Measurements from ENCODE around the gene ATP11A.

ATP11A gene

GRCh38 chr13:112747256-112747655, 57.4 kb downstream of the ATP11A start:
- Mint-ChIP-seq H3K36me3 (no peaks in the 10 kb centered on the region), H3K27ac (no peak overlapping the region), H3K9me3 (no peaks in the 10 kb centered on the region), H3K4me3 (no peak overlapping the region), H3K27me3 (no peaks in the 10 kb centered on the region), H3K4me1 (peaks cover 36% of the 10 kb centered on the region)

- H3K27ac Mint-ChIP-seq: peak overlapping the region; percentile 65
- no peaks in the 10 kb centered on the region for H3K36me3 Mint-ChIP-seq
- no peaks in the 10 kb centered on the region for H3K9me3 Mint-ChIP-seq
- H3K4me1 Mint-ChIP-seq: peaks cover 30% of the 10 kb centered on the region
- H3K4me3 Mint-ChIP-seq: no peak overlapping the region
- no peaks in the 10 kb centered on the region for H3K27me3 Mint-ChIP-seq
Measured at GRCh38 chr13:112748947-112749735, 59.3 kb downstream of the ATP11A start.

- no peak overlapping the region for H3K27ac Mint-ChIP-seq
- no peaks in the 10 kb centered on the region for H3K27me3 Mint-ChIP-seq
- no peaks in the 10 kb centered on the region for H3K36me3 Mint-ChIP-seq
- no peaks in the 10 kb centered on the region for H3K9me3 Mint-ChIP-seq
- H3K4me1 Mint-ChIP-seq: peaks cover 24% of the 10 kb centered on the region
- no peak overlapping the region for H3K4me3 Mint-ChIP-seq
Measured at GRCh38 chr13:112750570-112750969, 60.7 kb downstream of the ATP11A start.

DNA sequence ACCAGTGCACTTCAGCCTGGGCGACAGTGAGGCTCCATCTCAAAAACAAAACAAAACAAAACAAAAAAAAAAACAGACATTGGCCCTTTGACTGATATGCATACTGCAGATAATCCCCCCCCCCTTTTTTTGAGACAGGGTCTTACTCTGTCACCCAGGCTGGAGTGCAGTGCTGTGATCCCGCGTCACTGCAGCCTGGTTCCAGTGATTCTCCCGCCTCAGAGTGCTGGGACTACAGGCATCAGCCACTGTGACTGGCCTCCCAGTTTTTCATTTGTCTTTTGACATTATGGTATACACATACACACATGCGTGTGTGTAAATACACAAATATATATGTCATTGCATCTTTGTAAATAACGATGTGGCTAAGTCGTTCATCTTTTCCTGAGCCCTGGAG, 61.8 kb downstream of the ATP11A start:
- H3K4me3 Mint-ChIP-seq: no peak overlapping the region
- H3K9me3 Mint-ChIP-seq: no peaks in the 10 kb centered on the region
- H3K36me3 Mint-ChIP-seq: no peaks in the 10 kb centered on the region
- H3K4me1 Mint-ChIP-seq: peaks cover 24% of the 10 kb centered on the region
- peak overlapping the region; percentile 35 for H3K27ac Mint-ChIP-seq
- H3K27me3 Mint-ChIP-seq: no peaks in the 10 kb centered on the region

- H3K4me3 Mint-ChIP-seq: no peak overlapping the region
Measured at GRCh38 chr13:112752211-112752610, 62.4 kb downstream of the ATP11A start.

GRCh38 chr13:112752711-112753541, 63.1 kb downstream of the ATP11A start:
- H3K4me3 Mint-ChIP-seq: peak overlapping the region; percentile 49
- H3K27ac Mint-ChIP-seq: no peak overlapping the region
- H3K4me1 Mint-ChIP-seq: peaks cover 27% of the 10 kb centered on the region
- no peaks in the 10 kb centered on the region for H3K36me3 Mint-ChIP-seq
- no peaks in the 10 kb centered on the region for H3K9me3 Mint-ChIP-seq
- H3K27me3 Mint-ChIP-seq: no peaks in the 10 kb centered on the region

More at GRCh38 chr13:112752211-112752610, 62.4 kb downstream of the ATP11A start:
- Mint-ChIP-seq H3K36me3 (no peaks in the 10 kb centered on the region), H3K27ac (no peak overlapping the region), H3K4me1 (peaks cover 22% of the 10 kb centered on the region), H3K9me3 (no peaks in the 10 kb centered on the region), H3K27me3 (no peaks in the 10 kb centered on the region)

DNA sequence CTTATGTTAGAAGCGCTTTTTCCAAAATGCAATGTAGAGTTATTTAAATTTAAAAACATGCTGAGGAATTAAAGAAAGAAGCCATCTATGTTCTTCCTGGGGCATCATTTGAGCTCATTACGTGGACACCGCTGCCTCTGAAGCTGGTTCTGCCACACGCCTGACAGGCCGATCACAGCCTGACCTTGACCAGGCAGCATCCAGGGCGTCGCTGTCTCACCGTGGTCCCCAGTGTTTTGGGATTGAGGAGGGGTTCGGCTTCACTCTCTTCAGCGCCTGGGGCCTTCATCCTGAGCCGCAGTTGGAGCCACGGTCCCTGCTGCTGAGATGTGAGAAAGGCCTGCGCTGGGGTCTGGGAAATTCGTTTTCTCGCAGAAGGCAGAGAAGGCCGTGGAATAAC, 64.0 kb downstream of the ATP11A start:
- H3K27me3 Mint-ChIP-seq: no peaks in the 10 kb centered on the region
- no peaks in the 10 kb centered on the region for H3K9me3 Mint-ChIP-seq
- peaks cover 31% of the 10 kb centered on the region for H3K4me1 Mint-ChIP-seq
- no peak overlapping the region for H3K27ac Mint-ChIP-seq
- no peaks in the 10 kb centered on the region for H3K36me3 Mint-ChIP-seq
- H3K4me3 Mint-ChIP-seq: no peak overlapping the region

DNA sequence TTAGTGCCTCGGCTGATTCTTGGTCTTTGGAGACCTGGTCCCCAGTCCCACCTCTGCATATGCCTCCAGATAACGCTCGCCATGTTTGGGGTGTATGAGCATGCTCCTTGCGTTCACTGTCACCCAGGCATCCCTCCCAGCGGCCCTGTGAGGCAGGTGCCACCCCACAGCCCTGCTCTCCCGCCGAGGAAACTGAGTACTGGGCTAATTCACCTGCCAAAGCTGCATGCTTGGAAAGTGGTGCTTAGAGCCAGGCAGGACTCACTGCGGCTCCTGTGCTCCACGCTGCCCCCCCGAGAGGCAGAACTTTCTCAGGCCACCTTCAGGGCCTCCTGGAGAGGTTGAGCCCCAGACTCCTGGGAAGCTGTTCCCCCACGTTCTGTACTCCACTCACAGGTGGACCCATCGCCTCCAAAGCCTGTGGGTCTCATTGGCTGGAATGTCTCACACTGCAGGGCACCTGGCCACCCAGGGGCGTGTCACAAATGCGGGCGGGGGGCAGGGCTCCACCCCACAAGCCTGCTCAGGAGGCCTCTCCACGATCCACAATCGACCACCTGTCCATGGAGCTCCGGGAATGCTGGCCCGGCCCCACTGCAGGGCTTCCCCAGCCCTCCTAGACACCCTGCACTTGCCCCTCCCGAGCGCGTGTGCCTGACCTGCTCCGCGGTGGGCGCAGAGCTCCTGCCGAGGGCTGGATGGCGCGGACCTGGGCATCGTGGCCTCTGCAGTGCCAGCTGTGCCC, 64.6 kb downstream of the ATP11A start:
- Mint-ChIP-seq H3K4me3 (no peak overlapping the region), H3K27ac (no peak overlapping the region), H3K27me3 (no peaks in the 10 kb centered on the region), H3K36me3 (no peaks in the 10 kb centered on the region), H3K4me1 (peaks cover 37% of the 10 kb centered on the region), H3K9me3 (no peaks in the 10 kb centered on the region)

- no peak overlapping the region for H3K27ac Mint-ChIP-seq
- peaks cover 37% of the 10 kb centered on the region for H3K4me1 Mint-ChIP-seq
- H3K36me3 Mint-ChIP-seq: no peaks in the 10 kb centered on the region
- no peak overlapping the region for H3K4me3 Mint-ChIP-seq
- H3K9me3 Mint-ChIP-seq: no peaks in the 10 kb centered on the region
- no peaks in the 10 kb centered on the region for H3K27me3 Mint-ChIP-seq
Measured at GRCh38 chr13:112755331-112755730, 65.5 kb downstream of the ATP11A start.

GRCh38 chr13:112756081-112756480, 66.2 kb downstream of the ATP11A start:
- Mint-ChIP-seq H3K4me3 (no peak overlapping the region), H3K27ac (no peak overlapping the region), H3K9me3 (no peaks in the 10 kb centered on the region), H3K36me3 (no peaks in the 10 kb centered on the region), H3K27me3 (no peaks in the 10 kb centered on the region), H3K4me1 (peaks cover 37% of the 10 kb centered on the region)

- Mint-ChIP-seq H3K4me3 (no peak overlapping the region), H3K4me1 (peaks cover 37% of the 10 kb centered on the region), H3K36me3 (no peaks in the 10 kb centered on the region), H3K27ac (no peak overlapping the region), H3K27me3 (no peaks in the 10 kb centered on the region), H3K9me3 (no peaks in the 10 kb centered on the region)
Measured at GRCh38 chr13:112756511-112756966, 66.7 kb downstream of the ATP11A start.

- H3K9me3 Mint-ChIP-seq: no peaks in the 10 kb centered on the region
- no peaks in the 10 kb centered on the region for H3K36me3 Mint-ChIP-seq
- no peaks in the 10 kb centered on the region for H3K27me3 Mint-ChIP-seq
- no peak overlapping the region for H3K27ac Mint-ChIP-seq
- H3K4me3 Mint-ChIP-seq: no peak overlapping the region
- peaks cover 31% of the 10 kb centered on the region for H3K4me1 Mint-ChIP-seq
Measured at GRCh38 chr13:112756967-112757758, 67.3 kb downstream of the ATP11A start.

GRCh38 chr13:112757759-112758086, 67.9 kb downstream of the ATP11A start:
- no peak overlapping the region for H3K27ac Mint-ChIP-seq
- peaks cover 27% of the 10 kb centered on the region for H3K4me1 Mint-ChIP-seq
- no peaks in the 10 kb centered on the region for H3K9me3 Mint-ChIP-seq
- H3K27me3 Mint-ChIP-seq: no peaks in the 10 kb centered on the region
- H3K36me3 Mint-ChIP-seq: no peaks in the 10 kb centered on the region
- H3K4me3 Mint-ChIP-seq: no peak overlapping the region

GRCh38 chr13:112759053-112759452, 69.2 kb downstream of the ATP11A start:
- no peak overlapping the region for H3K27ac Mint-ChIP-seq
- no peaks in the 10 kb centered on the region for H3K27me3 Mint-ChIP-seq
- H3K9me3 Mint-ChIP-seq: no peaks in the 10 kb centered on the region
- no peaks in the 10 kb centered on the region for H3K36me3 Mint-ChIP-seq
- H3K4me1 Mint-ChIP-seq: peaks cover 18% of the 10 kb centered on the region
- H3K4me3 Mint-ChIP-seq: no peak overlapping the region

GRCh38 chr13:112759827-112760226, 70.0 kb downstream of the ATP11A start:
- peaks cover 18% of the 10 kb centered on the region for H3K4me1 Mint-ChIP-seq

More at GRCh38 chr13:112759827-112760226, 70.0 kb downstream of the ATP11A start:
- H3K4me3 Mint-ChIP-seq: no peak overlapping the region
- H3K27ac Mint-ChIP-seq: no peak overlapping the region
- no peaks in the 10 kb centered on the region for H3K36me3 Mint-ChIP-seq
- H3K27me3 Mint-ChIP-seq: no peaks in the 10 kb centered on the region
- no peaks in the 10 kb centered on the region for H3K9me3 Mint-ChIP-seq
